HG02610 (cell line): Measurements from ENCODE around the gene TRIM65.

Experiments
- ATAC-seq: cut with Tn5 transposase; IDR thresholded peaks from one replicate; pipeline ENCODE4 v1.9.1; 2021; ENCODE audit warnings: mild to moderate bottlenecking, moderate library complexity; ENCODE audit not compliant: unreplicated experiment

TRIM65 gene

GRCh38 chr17:75917917-75918445, 21.2 kb upstream of the TRIM65 start:
- no peak for ATAC-seq

GRCh38 chr17:75917141-75917916, 20.6 kb upstream of the TRIM65 start:
- no peak for ATAC-seq

- no peak for ATAC-seq
Observed at GRCh38 chr17:75915268-75915667, 18.5 kb upstream of the TRIM65 start.

- ATAC-seq: no peak
Observed at GRCh38 chr17:75914643-75915267, 18.0 kb upstream of the TRIM65 start.

- no peak for ATAC-seq
Observed at GRCh38 chr17:75913537-75914210, 16.9 kb upstream of the TRIM65 start.

- ATAC-seq: no peak
Observed at GRCh38 chr17:75910699-75911098, 13.9 kb upstream of the TRIM65 start.

GRCh38 chr17:75909812-75910274, 13.1 kb upstream of the TRIM65 start:
- no peak for ATAC-seq

- ATAC-seq: no peak
Observed at GRCh38 chr17:75909051-75909811, 12.5 kb upstream of the TRIM65 start.

- no peak for ATAC-seq
Observed at GRCh38 chr17:75908201-75908600, 11.4 kb upstream of the TRIM65 start.

- no peak for ATAC-seq
Observed at GRCh38 chr17:75906143-75906884, 9.6 kb upstream of the TRIM65 start.

- peak; percentile 97 for ATAC-seq
Observed at GRCh38 chr17:75904749-75905521, 8.2 kb upstream of the TRIM65 start, which contains the start of gene MRPL38. Gene MRPL38 (minus strand): TSS chr17:75904884. CDS start chr17:75904875, 9 bp downstream.

- ATAC-seq: no peak
Observed at GRCh38 chr17:75902406-75902805, 5.7 kb upstream of the TRIM65 start.

GRCh38 chr17:75901727-75902126, 5.0 kb upstream of the TRIM65 start:
- ATAC-seq: no peak

- no peak for ATAC-seq
Observed at GRCh38 chr17:75900691-75901533, 4.2 kb upstream of the TRIM65 start.

- ATAC-seq: no peak
Observed at GRCh38 chr17:75899767-75900468, 3.2 kb upstream of the TRIM65 start.

- no peak for ATAC-seq
Observed at GRCh38 chr17:75899353-75899752, 2.6 kb upstream of the TRIM65 start.

- no peak for ATAC-seq
Observed at GRCh38 chr17:75898791-75899190, 2.0 kb upstream of the TRIM65 start.

GRCh38 chr17:75898065-75898464, 1.3 kb upstream of the TRIM65 start:
- no peak for ATAC-seq
